ENCODE results near the gene HECTD4. TPM values are rescaled to one million over a fixed set of nuclear protein-coding genes. Genes with fewer than 3 reads are reported as not detected.
A peak's percentile ranks its signal among the peaks of the same experiment; 100 is the strongest.

The HECTD4 gene
- total RNA-seq, 1 experiment from 2014 or later = 13.1 TPM

GRCh38 chr12:112172556-112173324 is 209.5 kb downstream of the HECTD4 start:
- H3K27ac ChIP-seq = no peak overlapping the region
- no peaks in the 10 kb centered on the region for H3K27me3 ChIP-seq
- H3K9me3 ChIP-seq (replicated peaks) = no peaks in the 10 kb centered on the region
- H3K36me3 ChIP-seq = no peaks in the 10 kb centered on the region; the same call in 1 of the 2 replicates
- H3K4me1 ChIP-seq = no peaks in the 10 kb centered on the region
- no peak for DNase-seq
- H3K4me3 ChIP-seq = no peak overlapping the region

- DNase-seq = no peak
- H3K36me3 ChIP-seq = no peaks in the 10 kb centered on the region; the same call in 1 of the 2 replicates
Observed at GRCh38 chr12:112170971-112171596, 211.1 kb downstream of the HECTD4 start.

GRCh38 chr12:112170376-112170775 is 211.9 kb downstream of the HECTD4 start:
- no peak overlapping the region for H3K4me3 ChIP-seq
- DNase-seq = peak in 1 of 2 experiments; percentile 17
- no peaks in the 10 kb centered on the region for H3K4me1 ChIP-seq
- no peaks in the 10 kb centered on the region for H3K27me3 ChIP-seq
- H3K9me3 ChIP-seq (replicated peaks) = no peaks in the 10 kb centered on the region
- no peak overlapping the region for H3K27ac ChIP-seq
- no peaks in the 10 kb centered on the region; the same call in 1 of the 2 replicates for H3K36me3 ChIP-seq

More at GRCh38 chr12:112170971-112171596, 211.1 kb downstream of the HECTD4 start:
- Histone ChIP-seq H3K27me3 (no peaks in the 10 kb centered on the region), H3K4me1 (no peaks in the 10 kb centered on the region), H3K4me3 (no peak overlapping the region), H3K9me3 (replicated peaks) (no peaks in the 10 kb centered on the region), H3K27ac (no peak overlapping the region)

GRCh38 chr12:112169966-112170365 is 212.3 kb downstream of the HECTD4 start:
- H3K9me3 ChIP-seq (replicated peaks) = no peaks in the 10 kb centered on the region
- H3K27ac ChIP-seq = no peak overlapping the region
- H3K4me1 ChIP-seq = no peaks in the 10 kb centered on the region
- no peaks in the 10 kb centered on the region; the same call in 1 of the 2 replicates for H3K36me3 ChIP-seq
- no peak overlapping the region for H3K4me3 ChIP-seq
- no peaks in the 10 kb centered on the region for H3K27me3 ChIP-seq
- DNase-seq = no peak

DNA sequence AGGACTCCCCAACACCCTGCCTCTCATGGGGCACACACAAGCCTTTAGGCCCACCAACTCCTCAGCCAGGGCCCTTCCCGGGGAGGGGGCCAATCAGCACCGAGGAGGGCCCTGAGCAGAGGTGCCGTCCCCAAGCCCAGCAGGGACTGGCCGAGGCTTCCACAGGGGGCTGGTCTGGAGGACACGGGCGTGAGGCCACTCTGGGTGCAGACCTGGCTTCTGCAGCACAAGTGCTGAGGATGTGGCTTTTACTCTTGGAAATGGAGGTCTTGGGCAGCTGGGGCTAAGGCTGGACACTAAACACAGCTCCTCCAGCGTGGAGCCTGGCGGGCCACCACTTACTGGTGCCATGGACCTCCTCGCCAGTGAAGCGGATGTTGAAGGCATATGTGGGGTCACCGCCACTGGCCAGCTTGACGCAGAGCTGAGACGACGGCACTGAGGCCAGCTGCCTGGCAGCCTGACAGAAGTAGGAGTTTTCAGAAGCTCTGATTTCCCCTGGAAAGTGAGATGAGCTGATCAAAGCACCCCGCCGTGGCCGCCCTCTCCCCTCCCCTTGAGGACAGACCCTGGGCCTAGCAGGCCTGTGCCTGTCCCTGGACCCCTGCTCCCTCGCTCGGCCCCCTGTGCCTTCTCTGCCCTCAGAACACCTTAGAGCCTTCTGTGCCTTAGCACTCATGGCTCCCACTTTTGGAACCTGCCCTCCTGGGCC is 212.9 kb downstream of the HECTD4 start:
- H3K36me3 ChIP-seq = no peaks in the 10 kb centered on the region; the same call in 1 of the 2 replicates
- no peak for DNase-seq
- no peaks in the 10 kb centered on the region for H3K4me1 ChIP-seq
- no peak overlapping the region for H3K27ac ChIP-seq
- H3K4me3 ChIP-seq = no peak overlapping the region
- H3K27me3 ChIP-seq = no peaks in the 10 kb centered on the region
- no peaks in the 10 kb centered on the region for H3K9me3 ChIP-seq (replicated peaks)

DNA sequence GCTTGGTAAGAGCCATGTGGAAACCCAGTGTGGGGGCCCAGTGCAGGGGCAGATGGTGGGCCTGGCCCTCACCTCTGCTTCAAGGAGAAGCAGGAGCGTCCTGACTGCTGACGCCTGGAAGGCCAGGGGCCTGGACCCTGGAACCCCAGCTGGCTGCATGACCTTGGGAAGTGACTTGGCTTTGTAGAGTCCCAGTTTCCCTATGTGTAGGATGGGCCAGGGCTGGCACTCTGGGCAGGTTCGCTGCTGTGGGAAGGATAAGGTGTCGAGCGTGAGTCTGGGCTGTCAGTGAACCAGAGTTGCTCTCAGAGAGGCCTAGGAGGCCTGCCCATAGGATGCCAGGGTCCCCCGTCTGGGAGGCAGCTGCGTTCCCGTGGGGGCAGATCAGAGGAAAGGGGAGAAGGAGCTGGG is 213.7 kb downstream of the HECTD4 start:
- H3K36me3 ChIP-seq = no peaks in the 10 kb centered on the region; the same call in 1 of the 2 replicates
- H3K4me3 ChIP-seq = no peak overlapping the region
- H3K4me1 ChIP-seq = no peaks in the 10 kb centered on the region
- H3K27ac ChIP-seq = no peak overlapping the region
- H3K27me3 ChIP-seq = no peaks in the 10 kb centered on the region
- no peak for DNase-seq
- H3K9me3 ChIP-seq (replicated peaks) = no peaks in the 10 kb centered on the region

GRCh38 chr12:112167718-112168525 is 214.3 kb downstream of the HECTD4 start:
- H3K9me3 ChIP-seq (replicated peaks) = no peaks in the 10 kb centered on the region
- H3K4me3 ChIP-seq = no peak overlapping the region
- no peak for DNase-seq
- no peak overlapping the region for H3K27ac ChIP-seq
- H3K4me1 ChIP-seq = no peaks in the 10 kb centered on the region
- H3K36me3 ChIP-seq = no peaks in the 10 kb centered on the region; the same call in 1 of the 2 replicates
- no peaks in the 10 kb centered on the region for H3K27me3 ChIP-seq

DNA sequence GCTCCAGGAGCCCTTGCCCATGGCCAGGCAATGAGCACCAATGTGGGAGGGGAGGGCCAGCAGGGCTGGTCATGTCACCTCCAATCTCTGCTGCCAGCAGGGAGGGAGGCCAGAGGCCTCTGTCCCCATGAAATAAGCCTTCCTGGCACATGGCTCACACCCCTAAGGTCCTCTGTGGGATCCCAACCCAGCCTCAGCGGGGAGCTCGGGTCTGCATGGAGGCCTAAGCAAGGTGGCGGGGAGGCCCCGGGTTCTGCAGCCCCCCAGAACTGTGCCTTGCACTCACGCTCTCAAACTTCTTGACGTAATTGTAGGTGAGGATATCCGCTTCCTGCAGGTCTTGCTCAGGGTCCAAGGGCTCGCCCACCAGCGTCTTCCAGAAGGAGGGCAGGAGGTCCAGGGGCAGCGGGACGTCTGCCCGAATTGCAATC is 215.2 kb downstream of the HECTD4 start:
- no peaks in the 10 kb centered on the region for H3K9me3 ChIP-seq (replicated peaks)
- H3K36me3 ChIP-seq = no peaks in the 10 kb centered on the region; the same call in 1 of the 2 replicates
- H3K27me3 ChIP-seq = no peaks in the 10 kb centered on the region
- no peak overlapping the region for H3K27ac ChIP-seq
- no peaks in the 10 kb centered on the region for H3K4me1 ChIP-seq
- H3K4me3 ChIP-seq = no peak overlapping the region
- DNase-seq = no peak

- no peak for DNase-seq
- Histone ChIP-seq H3K4me1 (no peaks in the 10 kb centered on the region), H3K36me3 (no peaks in the 10 kb centered on the region; the same call in 1 of the 2 replicates), H3K27me3 (no peaks in the 10 kb centered on the region), H3K9me3 (replicated peaks) (no peaks in the 10 kb centered on the region), H3K4me3 (no peak overlapping the region), H3K27ac (no peak overlapping the region)
Observed at GRCh38 chr12:112166051-112167015, 215.9 kb downstream of the HECTD4 start.

- H3K4me1 ChIP-seq = no peaks in the 10 kb centered on the region
- no peak overlapping the region for H3K27ac ChIP-seq
- no peak overlapping the region for H3K4me3 ChIP-seq
- peaks cover 4% of the 10 kb centered on the region for H3K36me3 ChIP-seq
- H3K27me3 ChIP-seq = no peaks in the 10 kb centered on the region
- no peak for DNase-seq
- no peaks in the 10 kb centered on the region for H3K9me3 ChIP-seq (replicated peaks)
Observed at GRCh38 chr12:112165624-112166023, 216.6 kb downstream of the HECTD4 start.

- Histone ChIP-seq H3K27me3 (no peaks in the 10 kb centered on the region), H3K9me3 (replicated peaks) (no peaks in the 10 kb centered on the region), H3K36me3 (peaks cover 6% of the 10 kb centered on the region), H3K27ac (no peak overlapping the region), H3K4me3 (no peak overlapping the region), H3K4me1 (no peaks in the 10 kb centered on the region)
- no peak for DNase-seq
Observed at GRCh38 chr12:112164011-112164660, 218.1 kb downstream of the HECTD4 start.

DNA sequence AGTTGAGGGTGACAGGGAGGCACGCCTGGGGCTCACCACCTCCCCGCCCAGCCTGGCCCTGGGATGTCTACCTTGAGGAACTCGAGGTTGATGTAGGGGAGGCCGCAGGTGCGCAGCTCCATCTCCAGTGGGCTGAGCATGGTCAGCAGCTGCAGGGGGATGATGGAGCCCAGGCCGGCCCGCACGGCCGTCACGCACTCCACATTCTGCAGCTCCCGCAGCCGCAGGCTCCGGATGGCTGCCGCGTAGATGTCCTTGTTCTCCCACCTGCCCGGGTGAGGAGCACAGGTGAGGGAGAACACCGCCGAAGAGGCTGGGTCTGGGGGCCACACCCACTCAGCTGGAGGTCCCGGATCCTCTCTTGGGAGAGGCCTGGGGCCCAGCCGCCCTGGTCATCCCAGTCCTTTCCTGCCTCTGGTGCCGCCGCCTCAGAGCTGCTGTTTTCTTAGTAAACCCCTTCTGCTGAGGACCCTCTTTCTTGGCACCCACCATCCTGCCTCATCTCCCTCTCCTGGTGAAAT is 218.7 kb downstream of the HECTD4 start:
- DNase-seq = no peak
- Histone ChIP-seq H3K36me3 (peaks cover 6% of the 10 kb centered on the region), H3K9me3 (replicated peaks) (no peaks in the 10 kb centered on the region), H3K27me3 (no peaks in the 10 kb centered on the region), H3K27ac (no peak overlapping the region), H3K4me3 (no peak overlapping the region), H3K4me1 (no peaks in the 10 kb centered on the region)

GRCh38 chr12:112163056-112163455 is 219.2 kb downstream of the HECTD4 start:
- Histone ChIP-seq H3K4me1 (no peaks in the 10 kb centered on the region), H3K9me3 (replicated peaks) (no peaks in the 10 kb centered on the region), H3K36me3 (peaks cover 6% of the 10 kb centered on the region), H3K4me3 (no peak overlapping the region), H3K27ac (no peak overlapping the region), H3K27me3 (no peaks in the 10 kb centered on the region)
- no peak for DNase-seq
